Measurements from ENCODE around the gene ZNF407.

GRCh38 chr18:74661691-74662090 lies 64.0 kb downstream of the ZNF407 start:
- TF ChIP-seq GATA2 (IDR thresholded peaks at IDR 0.05; ENCODE audit: low read depth, low read length) (no peak), GATA3 (IDR thresholded peaks at IDR 0.05; ENCODE audit: low read depth, low read length) (no peak)

Data from SH-SY5Y (cell line).